ENCODE measurements around the gene STARD3.

The STARD3 gene

DNA sequence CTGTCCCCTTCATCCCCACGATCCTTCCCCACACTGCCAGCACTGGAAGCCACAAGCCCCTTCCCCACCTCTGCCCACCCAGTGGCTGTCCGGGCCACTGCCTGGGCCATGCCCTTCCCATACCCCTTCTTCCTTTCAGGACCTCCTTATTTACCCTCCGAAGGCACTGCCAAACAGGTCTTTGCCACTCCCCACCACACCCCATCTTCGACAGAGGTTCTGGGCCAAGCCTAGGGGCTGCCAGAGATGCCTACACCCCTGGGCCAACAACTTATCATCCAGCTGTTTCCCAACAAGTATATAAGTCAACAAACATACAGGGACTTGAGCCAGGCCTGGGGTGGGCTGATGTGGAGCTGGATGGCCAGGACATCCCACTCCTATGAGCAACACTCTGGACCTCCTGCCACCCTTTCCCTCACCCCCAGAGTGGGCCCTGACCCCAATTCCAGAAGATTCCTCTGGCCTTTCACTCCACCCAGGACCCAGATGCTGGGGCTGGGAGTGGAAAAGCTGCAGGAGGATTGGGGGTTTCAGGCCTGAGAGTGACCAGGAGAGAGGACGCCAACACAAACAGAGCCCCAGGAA is 11.7 kb upstream of the STARD3 start:
- TF ChIP-seq, protein P1, sequence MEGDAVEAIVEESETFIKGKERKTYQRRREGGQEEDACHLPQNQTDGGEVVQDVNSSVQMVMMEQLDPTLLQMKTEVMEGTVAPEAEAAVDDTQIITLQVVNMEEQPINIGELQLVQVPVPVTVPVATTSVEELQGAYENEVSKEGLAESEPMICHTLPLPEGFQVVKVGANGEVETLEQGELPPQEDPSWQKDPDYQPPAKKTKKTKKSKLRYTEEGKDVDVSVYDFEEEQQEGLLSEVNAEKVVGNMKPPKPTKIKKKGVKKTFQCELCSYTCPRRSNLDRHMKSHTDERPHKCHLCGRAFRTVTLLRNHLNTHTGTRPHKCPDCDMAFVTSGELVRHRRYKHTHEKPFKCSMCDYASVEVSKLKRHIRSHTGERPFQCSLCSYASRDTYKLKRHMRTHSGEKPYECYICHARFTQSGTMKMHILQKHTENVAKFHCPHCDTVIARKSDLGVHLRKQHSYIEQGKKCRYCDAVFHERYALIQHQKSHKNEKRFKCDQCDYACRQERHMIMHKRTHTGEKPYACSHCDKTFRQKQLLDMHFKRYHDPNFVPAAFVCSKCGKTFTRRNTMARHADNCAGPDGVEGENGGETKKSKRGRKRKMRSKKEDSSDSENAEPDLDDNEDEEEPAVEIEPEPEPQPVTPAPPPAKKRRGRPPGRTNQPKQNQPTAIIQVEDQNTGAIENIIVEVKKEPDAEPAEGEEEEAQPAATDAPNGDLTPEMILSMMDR (IDR thresholded peaks at IDR 0.05; ENCODE audit: low read depth, low read length, missing control alignments), result no peak
- in situ Hi-C loops (cut with HindIII; ENCODE audit: low sequenced_read_pairs), result no loop called here
- DNase-seq (ENCODE audit: low read depth), result no peak

DNA sequence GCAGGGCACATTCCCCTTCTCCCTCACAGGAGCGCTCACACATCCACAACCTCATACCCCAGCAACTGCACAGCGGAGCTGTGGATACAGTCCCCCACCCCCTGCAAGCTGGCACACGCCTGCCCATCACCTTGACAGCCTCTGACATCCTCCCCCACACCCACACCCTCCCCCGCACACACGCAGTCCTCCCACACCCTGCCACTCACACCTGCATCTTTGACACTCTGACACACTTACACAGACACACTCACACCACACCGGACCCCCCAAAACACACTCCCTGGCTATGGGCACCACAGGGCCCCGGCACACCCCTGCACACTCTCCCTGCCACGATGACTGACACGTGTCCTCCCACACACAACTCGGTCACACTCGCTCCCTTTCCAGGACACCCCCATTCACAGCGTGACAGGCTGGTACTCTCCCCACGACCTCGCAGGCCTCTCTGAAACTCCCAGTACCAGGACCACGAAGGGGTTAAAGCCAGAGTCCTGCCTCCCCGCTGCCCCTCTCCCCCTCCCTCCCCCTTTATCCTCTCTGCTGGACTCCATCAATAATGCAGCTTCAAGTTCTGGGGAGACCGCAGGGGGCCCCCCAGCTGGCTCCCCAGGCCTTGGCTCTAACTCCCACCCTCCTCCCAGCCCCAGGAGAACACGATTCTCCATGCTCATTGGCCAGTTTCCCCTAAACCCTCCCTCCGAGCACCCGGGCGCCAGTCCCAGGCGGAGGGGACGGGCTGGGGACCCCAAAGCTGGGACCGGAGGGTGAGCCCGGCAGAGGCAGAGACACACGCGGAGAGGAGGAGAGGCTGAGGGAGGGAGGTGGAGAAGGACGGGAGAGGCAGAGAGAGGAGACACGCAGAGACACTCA is 10.5 kb upstream of the STARD3 start, which contains the start of gene PPP1R1B:
Gene PPP1R1B, plus strand, starts transcription at position 782 of the 876 bp plus-strand sequence. CDS start 441 bp downstream, outside the sequence.
- TF ChIP-seq, protein P1 (IDR thresholded peaks at IDR 0.05; ENCODE audit: low read depth, low read length, missing control alignments), result no peak
- in situ Hi-C loops (cut with HindIII; ENCODE audit: low sequenced_read_pairs), result no loop called here
- peak within 1 kb of the TSS; percentile 36 for H3K4me3 ChIP-seq (ENCODE audit: low read depth, low read length)
- DNase-seq (ENCODE audit: low read depth), result no peak

More for the DNA sequence above, 11.7 kb upstream of the STARD3 start:
- no peak overlapping the region for H3K4me3 ChIP-seq (ENCODE audit: low read depth, low read length)

DNA sequence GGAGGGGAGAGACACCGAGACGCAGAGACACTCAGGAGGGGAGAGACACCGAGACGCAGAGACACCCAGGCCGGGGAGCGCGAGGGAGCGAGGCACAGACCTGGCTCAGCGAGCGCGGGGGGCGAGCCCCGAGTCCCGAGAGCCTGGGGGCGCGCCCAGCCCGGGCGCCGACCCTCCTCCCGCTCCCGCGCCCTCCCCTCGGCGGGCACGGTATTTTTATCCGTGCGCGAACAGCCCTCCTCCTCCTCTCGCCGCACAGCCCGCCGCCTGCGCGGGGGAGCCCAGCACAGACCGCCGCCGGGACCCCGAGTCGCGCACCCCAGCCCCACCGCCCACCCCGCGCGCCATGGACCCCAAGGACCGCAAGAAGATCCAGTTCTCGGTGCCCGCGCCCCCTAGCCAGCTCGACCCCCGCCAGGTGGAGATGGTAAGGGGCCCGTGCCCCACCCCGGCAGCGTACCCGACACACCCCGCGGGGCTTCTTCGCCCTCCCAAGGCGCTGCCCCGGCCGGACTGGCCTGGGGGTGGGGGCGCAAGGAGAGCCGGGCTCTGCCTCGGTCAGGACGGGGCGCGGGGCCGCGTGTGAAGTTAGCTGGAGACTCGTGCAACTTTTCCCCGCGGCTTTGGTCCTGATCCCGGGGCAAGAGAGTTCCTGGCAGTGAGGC is 9.8 kb upstream of the STARD3 start:
- no peak for DNase-seq (ENCODE audit: low read depth)
- H3K4me3 ChIP-seq (ENCODE audit: low read depth, low read length), result peak overlapping the region; percentile 36
- in situ Hi-C loops (cut with HindIII; ENCODE audit: low sequenced_read_pairs), result no loop called here
- TF ChIP-seq, protein P1 (IDR thresholded peaks at IDR 0.05; ENCODE audit: low read depth, low read length, missing control alignments), result no peak

DNA sequence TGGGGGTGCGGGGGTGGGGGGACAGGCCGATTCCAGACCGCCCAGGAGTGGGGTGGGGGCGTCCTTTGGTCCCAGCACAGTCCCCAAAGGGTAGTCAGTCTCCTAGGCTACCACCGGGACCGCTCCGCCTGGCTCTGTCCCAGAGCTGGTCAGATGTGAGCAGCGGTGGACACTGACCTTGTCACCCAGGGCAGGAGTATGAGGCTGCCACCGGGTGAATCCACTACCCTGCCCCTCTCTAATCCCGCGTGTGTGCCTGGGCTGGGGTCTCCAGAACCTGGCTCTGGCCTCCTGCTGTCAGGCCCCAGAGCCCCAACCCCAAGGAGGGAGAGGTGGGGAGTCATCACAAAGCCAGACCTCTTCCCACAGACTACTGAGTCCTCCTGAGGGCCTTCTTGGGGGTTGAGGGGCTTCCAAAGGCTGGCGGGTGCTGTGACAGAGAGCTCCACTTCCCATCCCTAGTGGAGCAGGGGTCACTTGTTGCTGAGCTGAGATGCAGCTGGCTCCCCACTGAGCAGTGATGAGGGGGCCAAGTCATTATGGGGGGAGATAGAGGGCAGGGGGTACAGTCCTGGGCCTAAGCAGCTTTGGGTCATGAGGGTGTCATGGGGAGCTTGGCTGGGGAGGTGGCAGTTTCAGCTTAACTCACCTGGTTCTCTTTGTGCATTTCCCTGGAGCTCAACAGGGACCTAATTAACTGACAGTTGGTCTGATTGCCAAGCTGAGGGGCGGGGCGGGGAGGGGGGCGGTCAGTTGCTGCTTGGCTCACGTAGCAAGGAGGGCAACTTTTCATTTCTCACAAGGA is 9.0 kb upstream of the STARD3 start:
- H3K4me3 ChIP-seq (ENCODE audit: low read depth, low read length), result no peak overlapping the region
- no peak for DNase-seq (ENCODE audit: low read depth)
- TF ChIP-seq, protein P1 (IDR thresholded peaks at IDR 0.05; ENCODE audit: low read depth, low read length, missing control alignments), result no peak
- in situ Hi-C loops (cut with HindIII; ENCODE audit: low sequenced_read_pairs), result no loop called here

DNA sequence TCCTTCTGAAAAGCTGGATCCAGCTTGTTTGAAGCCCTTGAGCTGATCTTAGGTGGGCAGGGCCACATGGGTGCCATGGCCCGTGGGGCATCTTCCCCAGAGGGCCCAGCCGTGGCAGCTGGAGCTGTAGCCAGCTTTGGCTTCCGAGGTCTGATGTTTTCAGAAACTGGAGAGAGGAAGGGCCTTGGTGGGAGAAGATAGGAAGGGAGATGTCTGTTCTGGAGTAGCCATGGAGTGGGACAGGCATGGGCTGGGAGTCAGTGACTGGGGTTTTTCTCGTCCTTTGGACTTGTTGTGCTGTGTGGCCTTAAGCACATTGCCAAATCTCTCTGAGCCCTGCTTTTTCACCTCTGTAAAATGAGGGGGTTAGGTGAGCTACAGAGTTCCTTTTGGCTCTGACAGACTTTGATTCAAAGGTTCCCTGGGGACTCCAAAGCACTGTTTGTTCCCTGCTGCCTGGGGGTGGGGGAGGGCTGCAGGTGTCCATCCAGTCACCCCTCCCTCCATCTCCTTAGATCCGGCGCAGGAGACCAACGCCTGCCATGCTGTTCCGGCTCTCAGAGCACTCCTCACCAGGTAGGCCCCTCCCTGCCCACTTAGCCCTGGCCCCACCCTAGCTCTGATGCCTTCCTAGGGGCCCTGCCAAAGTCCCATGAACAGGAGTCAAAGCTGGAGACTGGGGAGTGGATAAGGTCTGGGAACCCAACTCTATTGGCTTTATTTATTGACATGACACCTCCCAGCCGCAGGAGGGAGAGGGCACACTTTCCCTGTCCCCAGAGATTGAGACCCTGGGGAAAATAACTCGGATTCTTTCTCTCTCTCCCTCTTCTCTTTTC is 8.1 kb upstream of the STARD3 start:
- in situ Hi-C loops (cut with HindIII; ENCODE audit: low sequenced_read_pairs), result no loop called here
- no peak for DNase-seq (ENCODE audit: low read depth)
- no peak overlapping the region for H3K4me3 ChIP-seq (ENCODE audit: low read depth, low read length)
- TF ChIP-seq, protein P1 (IDR thresholded peaks at IDR 0.05; ENCODE audit: low read depth, low read length, missing control alignments), result no peak

Data from astrocyte of the cerebellum (primary cell).